AG04449 (cell line): ENCODE data around the gene FPR3.

Experiments
- CTCF ChIA-PET: fragments of 350-600 bp; formaldehyde crosslinking; extraction: SDS; loops from one replicate; lab custom pipeline; 2021; ENCODE audit warnings: antibody characterized with exemption; lab: Yijun Ruan, JAX
- POLR2A ChIA-PET: fragments of 400-600, 350-600 bp; formaldehyde crosslinking; extraction: SDS; loops from one replicate; lab custom pipeline; 2020; ENCODE audit warnings: antibody characterized with exemption, inconsistent platforms; lab: Yijun Ruan, JAX
- DNase-seq: peaks from one replicate; pipeline ENCODE4 v3.0.0-alpha.2; 2010; ENCODE audit warnings: low read depth, low spot score
- H3K4me3 ChIP-seq: 2 replicates; pipeline ENCODE4 v1.5.1; 2011; ENCODE audit warnings: low read depth, mild to moderate bottlenecking, control low read depth, low read length
- TF ChIP-seq, protein P1 (sequence below): IDR thresholded peaks from one replicate; pipeline ENCODE4 v1.5.1; 2011; ENCODE audit warnings: mild to moderate bottlenecking, moderate library complexity, low read length, control low read depth, inconsistent platforms; ENCODE audit not compliant: insufficient read depth; ENCODE audit errors: missing control alignments

The FPR3 gene

DNA sequence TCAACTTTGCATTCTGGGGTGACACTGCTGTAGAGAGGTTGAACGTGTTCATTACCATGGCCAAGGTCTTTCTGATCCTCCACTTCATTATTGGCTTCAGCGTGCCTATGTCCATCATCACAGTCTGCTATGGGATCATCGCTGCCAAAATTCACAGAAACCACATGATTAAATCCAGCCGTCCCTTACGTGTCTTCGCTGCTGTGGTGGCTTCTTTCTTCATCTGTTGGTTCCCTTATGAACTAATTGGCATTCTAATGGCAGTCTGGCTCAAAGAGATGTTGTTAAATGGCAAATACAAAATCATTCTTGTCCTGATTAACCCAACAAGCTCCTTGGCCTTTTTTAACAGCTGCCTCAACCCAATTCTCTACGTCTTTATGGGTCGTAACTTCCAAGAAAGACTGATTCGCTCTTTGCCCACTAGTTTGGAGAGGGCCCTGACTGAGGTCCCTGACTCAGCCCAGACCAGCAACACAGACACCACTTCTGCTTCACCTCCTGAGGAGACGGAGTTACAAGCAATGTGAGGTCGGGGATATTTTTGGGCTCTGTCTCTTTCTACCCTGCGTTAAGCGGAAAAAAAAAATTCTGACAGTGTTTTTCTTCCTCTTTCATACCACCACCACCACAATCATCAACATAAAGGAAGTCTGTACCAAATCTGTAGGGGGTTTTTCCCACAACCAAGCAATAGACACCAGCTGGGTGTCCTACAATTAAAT is 29.5 kb downstream of the FPR3 start:
- CTCF ChIA-PET: no interaction called here
- TF ChIP-seq, protein P1, sequence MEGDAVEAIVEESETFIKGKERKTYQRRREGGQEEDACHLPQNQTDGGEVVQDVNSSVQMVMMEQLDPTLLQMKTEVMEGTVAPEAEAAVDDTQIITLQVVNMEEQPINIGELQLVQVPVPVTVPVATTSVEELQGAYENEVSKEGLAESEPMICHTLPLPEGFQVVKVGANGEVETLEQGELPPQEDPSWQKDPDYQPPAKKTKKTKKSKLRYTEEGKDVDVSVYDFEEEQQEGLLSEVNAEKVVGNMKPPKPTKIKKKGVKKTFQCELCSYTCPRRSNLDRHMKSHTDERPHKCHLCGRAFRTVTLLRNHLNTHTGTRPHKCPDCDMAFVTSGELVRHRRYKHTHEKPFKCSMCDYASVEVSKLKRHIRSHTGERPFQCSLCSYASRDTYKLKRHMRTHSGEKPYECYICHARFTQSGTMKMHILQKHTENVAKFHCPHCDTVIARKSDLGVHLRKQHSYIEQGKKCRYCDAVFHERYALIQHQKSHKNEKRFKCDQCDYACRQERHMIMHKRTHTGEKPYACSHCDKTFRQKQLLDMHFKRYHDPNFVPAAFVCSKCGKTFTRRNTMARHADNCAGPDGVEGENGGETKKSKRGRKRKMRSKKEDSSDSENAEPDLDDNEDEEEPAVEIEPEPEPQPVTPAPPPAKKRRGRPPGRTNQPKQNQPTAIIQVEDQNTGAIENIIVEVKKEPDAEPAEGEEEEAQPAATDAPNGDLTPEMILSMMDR: no peak
- POLR2A ChIA-PET: no interaction called here
- DNase-seq: no peak
- no peak overlapping the region for H3K4me3 ChIP-seq

DNA sequence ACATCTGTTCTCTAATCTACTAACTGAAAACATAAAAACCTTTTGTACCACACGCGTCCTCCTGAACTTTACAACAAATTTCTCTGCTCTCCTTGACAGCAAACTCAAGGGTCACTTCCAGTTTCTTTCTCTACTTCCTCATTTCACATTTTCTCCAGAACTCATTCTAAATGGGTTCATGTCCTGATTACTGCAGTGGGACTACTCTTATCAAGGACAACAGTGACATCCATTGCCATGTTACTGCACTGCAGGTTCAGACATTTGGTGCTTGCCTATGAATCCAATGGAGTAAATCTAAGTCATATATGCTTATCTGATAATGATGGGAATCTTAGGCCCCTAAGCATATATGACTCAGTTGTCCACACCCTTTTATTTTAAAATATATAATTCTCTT is 35.3 kb downstream of the FPR3 start:
- TF ChIP-seq, protein P1: no peak
- H3K4me3 ChIP-seq: no peak overlapping the region
- ChIA-PET CTCF (no interaction called here), POLR2A (no interaction called here)
- DNase-seq: no peak

DNA sequence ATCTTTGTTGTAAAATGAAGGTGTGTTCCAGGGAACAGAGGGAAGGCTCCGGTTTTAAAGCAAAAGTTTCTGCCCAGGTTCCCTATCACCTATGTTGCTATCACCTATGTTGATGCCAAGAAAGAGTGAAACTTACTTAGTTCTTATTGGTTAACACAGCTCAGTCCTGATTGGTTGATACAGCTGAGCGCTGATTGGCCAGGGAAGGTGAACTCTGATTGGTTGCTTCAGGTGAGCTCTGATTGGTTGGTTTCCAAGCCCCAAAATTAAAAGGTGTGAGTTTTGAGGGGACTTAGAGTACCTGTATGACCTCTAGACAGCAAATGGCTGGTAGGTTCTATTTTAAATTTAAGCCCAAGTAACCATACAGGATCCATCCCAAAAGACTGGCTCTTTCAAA is 42.2 kb downstream of the FPR3 start:
- ChIA-PET CTCF (no interaction called here), POLR2A (no interaction called here)
- TF ChIP-seq, protein P1: no peak
- no peak overlapping the region for H3K4me3 ChIP-seq
- DNase-seq: no peak

DNA sequence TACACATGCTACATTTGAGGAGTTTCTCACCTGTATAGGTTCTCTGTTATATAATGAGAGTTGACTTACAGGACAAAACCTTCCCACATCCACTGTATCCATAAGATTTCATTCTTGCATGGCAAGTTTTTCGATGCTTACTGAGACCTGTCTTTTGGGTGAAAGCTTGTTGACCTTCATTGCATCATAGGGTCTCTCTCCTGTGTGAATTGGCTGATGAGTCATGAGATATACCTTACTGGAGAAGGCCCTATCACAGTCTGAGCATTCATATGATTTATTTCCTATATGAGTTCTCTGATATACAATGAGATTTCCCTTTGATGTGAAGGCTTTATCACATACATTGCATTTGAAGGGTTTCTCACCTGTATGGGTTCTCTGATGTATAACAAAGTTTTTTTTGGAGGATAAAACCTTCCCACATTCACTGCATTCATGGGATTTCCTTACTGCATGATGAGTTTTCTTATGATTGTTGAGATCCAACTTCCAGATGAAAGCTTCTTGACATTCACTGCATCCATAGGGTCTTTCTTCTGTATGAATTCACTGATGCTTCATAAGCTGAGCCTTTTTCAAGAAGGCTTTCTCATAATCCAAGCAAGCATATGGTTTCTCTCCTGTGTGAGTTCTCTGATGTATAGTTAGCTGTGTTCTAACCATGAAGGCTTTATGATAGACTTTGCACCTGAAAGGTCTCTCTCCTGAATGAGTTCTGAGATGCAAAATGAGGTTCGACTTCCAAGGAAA is 67.1 kb downstream of the FPR3 start:
- CTCF ChIA-PET: no interaction called here
- POLR2A ChIA-PET: no interaction called here
- no peak overlapping the region for H3K4me3 ChIP-seq
- no peak for DNase-seq
- TF ChIP-seq, protein P1: no peak

DNA sequence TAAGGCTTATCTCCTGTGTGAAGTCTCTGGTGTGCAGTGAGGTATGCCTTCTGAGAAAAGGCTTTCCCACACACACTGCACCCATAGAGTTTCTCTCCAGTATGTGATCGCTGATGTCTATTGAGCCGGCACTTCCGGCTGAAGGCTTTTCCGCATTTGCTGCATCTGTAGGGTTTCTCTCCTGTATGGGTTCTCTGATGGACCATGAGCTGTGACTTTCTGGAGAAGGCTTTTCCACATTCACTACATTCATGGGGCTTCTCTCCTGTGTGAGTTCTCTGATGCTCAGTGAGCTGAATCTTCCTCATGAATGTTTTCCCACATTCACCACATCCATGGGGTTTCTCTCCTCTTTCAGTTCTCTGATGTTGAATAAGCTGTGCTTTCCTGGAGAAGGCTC is 78.1 kb downstream of the FPR3 start:
- no peak overlapping the region for H3K4me3 ChIP-seq
- TF ChIP-seq, protein P1: no peak
- CTCF ChIA-PET: no interaction called here
- DNase-seq: no peak
- POLR2A ChIA-PET: no interaction called here
